Measurements from ENCODE around the gene KRTAP10-2. TPM values are rescaled to one million over a fixed set of nuclear protein-coding genes. Genes with fewer than 3 reads are reported as not detected.

KRTAP10-2 gene, protein sequence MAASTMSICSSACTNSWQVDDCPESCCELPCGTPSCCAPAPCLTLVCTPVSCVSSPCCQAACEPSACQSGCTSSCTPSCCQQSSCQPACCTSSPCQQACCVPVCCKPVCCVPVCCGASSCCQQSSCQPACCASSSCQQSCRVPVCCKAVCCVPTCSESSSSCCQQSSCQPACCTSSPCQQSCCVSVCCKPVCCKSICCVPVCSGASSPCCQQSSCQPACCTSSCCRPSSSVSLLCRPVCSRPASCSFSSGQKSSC
- not detected in 2 replicates for total RNA-seq (2012; rRNA removed)
- polyA plus RNA-seq (2012; rRNA removed) = not detected in 2 replicates
- polyA plus RNA-seq (2012; cell fraction: cytosol; rRNA removed) = not detected in 2 replicates
- not detected in 2 replicates for polyA plus RNA-seq (2012; cell fraction: nucleus; rRNA removed; ENCODE audit: low replicate concordance)
- Bru-seq, nascent RNA = not detected
- not detected for BruChase-seq, experiment 1, labeled RNA remaining after a 6-hour chase
- BruChase-seq, experiment 2, labeled RNA remaining after a 2-hour chase = not detected
- long read RNA-seq = 0 reads

DNA sequence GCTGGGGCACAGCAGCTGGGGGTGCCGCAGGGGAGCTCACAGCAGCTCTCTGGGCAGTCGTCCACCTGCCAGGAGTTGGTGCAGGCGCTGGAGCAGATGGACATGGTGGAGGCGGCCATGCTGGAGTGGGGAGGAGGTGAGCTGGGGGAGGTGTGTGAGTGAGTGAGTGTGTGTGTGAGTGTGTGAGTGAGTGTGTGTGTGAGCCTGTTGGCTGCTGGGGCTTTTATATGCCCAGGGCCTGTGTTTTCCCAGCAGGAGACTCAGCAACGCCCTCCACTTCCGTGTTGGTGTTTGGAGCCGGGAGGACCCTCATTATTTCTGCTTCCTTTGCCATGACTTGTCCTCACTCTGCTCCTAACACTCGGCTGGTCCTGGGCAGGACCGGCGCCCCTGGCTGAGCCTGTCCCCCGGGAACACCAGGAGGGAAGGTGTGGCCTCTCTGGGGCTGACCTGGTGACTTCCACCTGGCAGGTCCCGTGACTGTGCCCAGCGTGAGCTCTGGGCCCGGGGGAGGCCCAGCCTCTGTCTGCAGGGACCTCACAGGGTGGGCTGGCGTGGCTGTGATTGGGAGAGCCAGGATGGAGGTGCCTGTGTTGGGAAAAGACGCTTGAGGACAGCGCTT lies at the start of gene KRTAP10-2:
TSS of gene KRTAP10-2 (minus strand) at position 166 of the 622 bp plus-strand sequence. CDS start at position 119, 47 bp downstream.
- no peak within 1 kb of the TSS for H3K23ac ChIP-seq (ENCODE audit: low read depth, low read length)
- dilution Hi-C loops (cut with HindIII; ENCODE audit: low sequenced_read_pairs, unreplicated experiment) = no loop called here
- H2BK5ac ChIP-seq (ENCODE audit: low read depth, low read length, poor library complexity, severe bottlenecking) = no peak within 1 kb of the TSS
- no peak within 1 kb of the TSS for H3K56ac ChIP-seq (ENCODE audit: extremely low read depth, insufficient read depth, low read length)
- H3K4ac ChIP-seq (ENCODE audit: low read depth, low read length) = no peak within 1 kb of the TSS
- BruUV-seq (replicated peaks) = no TSS peak
- H2AK5ac ChIP-seq (ENCODE audit: low read depth, low read length) = no peak within 1 kb of the TSS
- no peaks in the 10 kb centered on the region for H3K4me1 ChIP-seq (ENCODE audit: control insufficient read depth, insufficient read depth, low read length)
- no peak within 1 kb of the TSS for H3K27ac ChIP-seq (ENCODE audit: insufficient read depth, low read length)
- no peak within 1 kb of the TSS for H3K4me2 ChIP-seq (ENCODE audit: low read depth, low read length)
- no peak for TF ChIP-seq MAZ (IDR thresholded peaks at IDR 0.05; ENCODE audit: borderline replicate concordance, low read depth, low read length)
- TF ChIP-seq POLR2A (IDR thresholded peaks at IDR 0.05; ENCODE audit: low read depth, low read length) = no peak
- TF ChIP-seq CEBPB (IDR thresholded peaks at IDR 0.05; ENCODE audit: low read depth, low read length) = no peak
- no peak for TF ChIP-seq CHD1 (IDR thresholded peaks at IDR 0.05; ENCODE audit: low read depth, low read length)
- TF ChIP-seq, protein P1, sequence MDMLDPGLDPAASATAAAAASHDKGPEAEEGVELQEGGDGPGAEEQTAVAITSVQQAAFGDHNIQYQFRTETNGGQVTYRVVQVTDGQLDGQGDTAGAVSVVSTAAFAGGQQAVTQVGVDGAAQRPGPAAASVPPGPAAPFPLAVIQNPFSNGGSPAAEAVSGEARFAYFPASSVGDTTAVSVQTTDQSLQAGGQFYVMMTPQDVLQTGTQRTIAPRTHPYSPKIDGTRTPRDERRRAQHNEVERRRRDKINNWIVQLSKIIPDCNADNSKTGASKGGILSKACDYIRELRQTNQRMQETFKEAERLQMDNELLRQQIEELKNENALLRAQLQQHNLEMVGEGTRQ (IDR thresholded peaks at IDR 0.05; ENCODE audit: low read depth, low read length) = no peak
- TF ChIP-seq NFE2L2 (IDR thresholded peaks at IDR 0.05; ENCODE audit: low read depth, low read length) = no peak
- TF ChIP-seq MXI1 (IDR thresholded peaks at IDR 0.05; ENCODE audit: borderline replicate concordance, low read depth, low read length) = no peak
- no peak for TF ChIP-seq BHLHE40 (IDR thresholded peaks at IDR 0.05; ENCODE audit: low read depth, low read length)
- H4K91ac ChIP-seq (ENCODE audit: insufficient read depth, low read depth, low read length) = no peak within 1 kb of the TSS
- no peaks in the 10 kb centered on the region for H3K36me3 ChIP-seq (ENCODE audit: control insufficient read depth, insufficient read depth, low read length)
- no peak within 1 kb of the TSS for H3K14ac ChIP-seq (replicated peaks; ENCODE audit: low read depth, low read length)
- intact Hi-C loops (cut with micrococcal nuclease) = no loop called here
- H2AK9ac ChIP-seq (replicated peaks; ENCODE audit: low read depth, low read length, poor library complexity) = no peak within 1 kb of the TSS
- no peak within 1 kb of the TSS for H2BK20ac ChIP-seq (ENCODE audit: low read depth, low read length)
- no peaks in the 10 kb centered on the region for H3K79me1 ChIP-seq (ENCODE audit: low read depth in 1 of 2, low read length in 2 of 2)
- ATAC-seq (ENCODE audit: low read depth) = no peak
- no peak within 1 kb of the TSS for H2BK120ac ChIP-seq (ENCODE audit: low read depth, low read length)
- no peak within 1 kb of the TSS for H2BK15ac ChIP-seq (ENCODE audit: low read depth, low read length)
- H4K20me1 ChIP-seq (ENCODE audit: insufficient read depth, low read length) = no peaks in the 10 kb centered on the region
- DNase-seq = no peak
- CTCF ChIA-PET = no interaction called here
- no peak within 1 kb of the TSS for H4K5ac ChIP-seq (ENCODE audit: low read depth, low read length)
- in situ Hi-C loops (cut with MboI; ENCODE audit: low sequenced_read_pairs) = no loop called here
- no peak within 1 kb of the TSS for H4K8ac ChIP-seq (ENCODE audit: low read depth in 2 of 2, low read length in 2 of 2)
- POLR2A ChIA-PET (ENCODE audit: unreplicated experiment) = no interaction called here
- no peaks in the 10 kb centered on the region for H3K9me1 ChIP-seq (ENCODE audit: insufficient read depth, low read length)
- H3K18ac ChIP-seq (ENCODE audit: low read depth, low read length) = no peak within 1 kb of the TSS
- no peak within 1 kb of the TSS for H3K4me3 ChIP-seq (ENCODE audit: insufficient read depth, low read depth, low read length)
- peaks cover 2% of the 10 kb centered on the region; the same call in 1 of the 2 replicates for H3K9me3 ChIP-seq (ENCODE audit: control insufficient read depth, insufficient read depth, low read length)
- no peak within 1 kb of the TSS for H3K9ac ChIP-seq (ENCODE audit: low read depth, low read length)
- WGBS, 2 experiments (ENCODE audit: extremely low coverage in 2 of 2, insufficient read length in 1 of 2) = 31% methylated on average over 7 of the region's 17 CpGs; no CpG with 5 or more reads in 1 of the 2 experiments
- H3K27me3 ChIP-seq (ENCODE audit: control insufficient read depth, insufficient read depth, low read length) = peaks cover 14% of the 10 kb centered on the region
- H2AFZ ChIP-seq (replicated peaks; ENCODE audit: low read length, poor library complexity) = no peak within 1 kb of the TSS

Data from IMR-90 (cell line).